Pancreas (tissue), 10 donors: ENCODE measurements around the gene NADK. TPM values are rescaled to one million over a fixed set of nuclear protein-coding genes. Genes with fewer than 3 reads are reported as not detected.

Source experiments
- ATAC-seq, 4 donors: fragments of 200-7000 bp; cut with Tn5 transposase; one replicate each; pipeline versions ENCODE4 v1.8.0 to v1.9.1; 2020; ENCODE audit warnings: mild to moderate bottlenecking in 4 of 4, moderate library complexity in 4 of 4
- DNase-seq, 6 donors: peaks; one replicate each; pipeline ENCODE4 v3.0.0-alpha.2; 2020
- FAIRE-seq: peaks from 2 replicates; lab custom pipeline; 2012; peaks lifted over from hg19 to GRCh38; lab: Jason Lieb, UNC
- H3K27ac ChIP-seq, 4 donors: fragments of 200-600 bp; sonication (generic); 1 replicate in 3 of 4; 2 replicates in 1 of 4; pipeline versions ENCODE4 v1.5.0 to v1.8.0; 2020
- H3K27me3 ChIP-seq, 4 donors: fragments of 200-600 bp; one replicate each; pipeline ENCODE4 v1.8.0; 2021
- H3K36me3 ChIP-seq, 3 donors: fragments of 200-600 bp; sonication (generic) in 1 of 3; one replicate each; pipeline versions ENCODE4 v1.5.0 to v1.8.0; 2020 to 2021
- H3K4me1 ChIP-seq, 3 donors: fragments of 200-600 bp; one replicate each; pipeline ENCODE4 v1.8.0; 2021
- H3K4me3 ChIP-seq, 4 donors: fragments of 200-600 bp; sonication (generic) in 2 of 4; one replicate each; pipeline versions ENCODE4 v1.5.0 to v1.8.0; 2020 to 2021
- H3K9me3 ChIP-seq, 4 donors: fragments of 200-600 bp; one replicate each; pipeline ENCODE4 v1.8.0; 2021
- CTCF ChIP-seq, 4 donors: fragments of 200-600 bp; sonication (generic) in 3 of 4; IDR thresholded peaks; one replicate each; pipeline versions ENCODE4 v1.5.0 to v1.8.0; 2021; ENCODE audit warnings: antibody characterized with exemption in 4 of 4
- WGBS, 2 donors: extraction: QIAGEN DNeasy Blood & Tissue Kit; methylation state at CpG; one replicate each; pipeline ENCODE4 v1.1.7; 2013; 5-methylcytosine and 5-hydroxymethylcytosine counted together
- intact Hi-C, 3 donors: fragments of 100-400 bp; cut with DNase I; formaldehyde crosslinking; loops; one replicate each; pipeline versions ENCODE4 v1.11.1 to v1.14.2; 2022
- polyA plus RNA-seq, 2 donors: library from polyadenylated mRNA; stranded (reverse); fragments of 200-250 nt; gene quantifications; one replicate each; pipeline ENCODE4 v1.2.3, GENCODE V29; 2013
- total RNA-seq, 6 donors: library from RNA; stranded (reverse); fragmentation: NEBNext Ultra II Directional in 4 of 6; extraction: Animal tissue kit (Norgen Biotek cat#: 25700) in 4 of 6; gene quantifications; one replicate each; pipeline versions ENCODE4 v1.2.1 to v1.2.4, GENCODE V29; 2021 to 2023
- donor health status: healthy with polysubstance abuse.
- donor health status: DM: no; HTN: no; CAD: no; lungs with moderate emphysema.
- donor health status: DM: no; HTN: no; CAD: no.
- donor health status: control.
- donor health status: control.
- donor health status: Bipolar disorder and iron deficiency.
- donor health status: DM: yes; HTN: yes; CAD: no.
- donor health status: DM: no; HTN: no; CAD: no.
- donor health status: DM: no; HTN: no; CAD: no.
- donor health status: DM: yes; HTN: yes; CAD: no.

The NADK gene
- total RNA-seq, result 10 to 100 TPM; 27.8 to 55.9 (median 39.0) TPM
- polyA plus RNA-seq, result 10 to 100 TPM; 46.9 to 63.3 TPM

GRCh38 chr1:1777950-1778662 lies at the start of gene NADK:
Gene NADK (minus strand): TSS chr1:1778470. CDS start chr1:1765406, 13,064 bp downstream.
- no peaks in the 10 kb centered on the region for H3K9me3 ChIP-seq
- peak within 1 kb of the TSS; percentile 70 to 86 (median 79) for H3K4me3 ChIP-seq
- no peaks in the 10 kb centered on the region for H3K27me3 ChIP-seq
- intact Hi-C loops, result no loop called here
- H3K4me1 ChIP-seq, result peaks cover 25 to 55% (median 28%) of the 10 kb centered on the region in 3 donors
- peak within 1 kb of the TSS; percentile 64 to 89 (median 82) for H3K27ac ChIP-seq
- H3K36me3 ChIP-seq, result no peaks in the 10 kb centered on the region
- no peak for TF ChIP-seq CTCF (IDR thresholded peaks at IDR 0.05)
- FAIRE-seq (no peak), DNase-seq (peak; percentile 52 to 92 (median 78)), ATAC-seq (peak; percentile 18 to 72 (median 50))
- 0 to 1% methylated on average over 84 to 99 of the region's 99 CpGs for WGBS, 2 donors

GRCh38 chr1:1827089-1827848 lies 49.0 kb upstream of the NADK start:
- WGBS, 2 donors, result 79 to 80% methylated on average over 14 of the region's 14 CpGs
- Histone ChIP-seq H3K27me3 (no peaks in the 10 kb centered on the region), H3K36me3 (no peaks in the 10 kb centered on the region)

GRCh38 chr1:1826356-1827088 lies 48.3 kb upstream of the NADK start:
- FAIRE-seq (no peak), DNase-seq (peak in 1 of 6 donors; percentile 19), ATAC-seq (no peak)
- no peak overlapping the region for H3K27ac ChIP-seq
- no peaks in the 10 kb centered on the region for H3K36me3 ChIP-seq
- H3K9me3 ChIP-seq, result no peaks in the 10 kb centered on the region
- intact Hi-C loops, result no loop called here
- H3K4me1 ChIP-seq, result no peaks in the 10 kb centered on the region
- H3K27me3 ChIP-seq, result no peaks in the 10 kb centered on the region
- 94% methylated on average over 9 of the region's 9 CpGs for WGBS, 2 donors
- no peak overlapping the region for H3K4me3 ChIP-seq
- TF ChIP-seq CTCF (IDR thresholded peaks at IDR 0.05), result no peak

More at GRCh38 chr1:1827089-1827848, 49.0 kb upstream of the NADK start:
- FAIRE-seq (no peak), ATAC-seq (no peak), DNase-seq (no peak)
- H3K9me3 ChIP-seq, result no peaks in the 10 kb centered on the region
- TF ChIP-seq CTCF (IDR thresholded peaks at IDR 0.05), result no peak
- no peak overlapping the region for H3K4me3 ChIP-seq
- peaks cover 0 to 2% (median 0%) of the 10 kb centered on the region in 3 donors for H3K4me1 ChIP-seq
- H3K27ac ChIP-seq, result no peak overlapping the region
- intact Hi-C loops, result no loop called here

- Histone ChIP-seq H3K36me3 (no peaks in the 10 kb centered on the region), H3K9me3 (no peaks in the 10 kb centered on the region), H3K4me1 (no peaks in the 10 kb centered on the region), H3K4me3 (no peak overlapping the region), H3K27me3 (no peaks in the 10 kb centered on the region), H3K27ac (no peak overlapping the region)
- no peak for TF ChIP-seq CTCF (IDR thresholded peaks at IDR 0.05)
- FAIRE-seq (no peak), ATAC-seq (no peak), DNase-seq (no peak)
- 94 to 97% methylated on average over 5 of the region's 5 CpGs for WGBS, 2 donors
- intact Hi-C loops, result no loop called here
Observed at GRCh38 chr1:1825217-1825616, 46.9 kb upstream of the NADK start.
